ACHN (cell line): Measurements from ENCODE around the gene ATP11A.

Source experiments
- DNase-seq: peaks from one replicate; pipeline ENCODE4 v3.0.0-alpha.2; 2015
- in situ Hi-C: cut with HindIII; loops from 2 replicates; pipeline ENCODE4 v1.10.0; 2017; ENCODE audit warnings: low sequenced_read_pairs, low pct_ligation_motif_present, low pct_unique_long_range_greater_than_20kb

ATP11A gene

DNA sequence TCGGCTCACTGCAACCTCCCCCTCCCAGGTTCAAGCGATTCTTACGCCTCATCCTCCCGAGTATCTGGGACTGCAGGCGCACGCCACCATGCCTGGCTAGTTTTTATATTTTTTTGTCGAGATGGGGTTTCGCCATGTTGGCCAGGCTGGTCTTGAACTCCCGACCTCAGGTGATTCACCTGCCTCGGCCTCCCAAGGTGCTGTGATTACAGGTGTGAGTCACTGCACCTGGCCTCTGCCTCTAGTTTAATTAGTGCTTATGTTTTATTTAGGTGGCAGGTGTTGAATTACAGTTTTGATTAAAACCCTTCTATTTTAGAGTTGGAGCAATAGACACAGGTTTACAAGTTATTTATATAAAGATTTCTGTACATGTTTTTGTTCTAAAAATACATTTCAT lies 42.8 kb downstream of the ATP11A start:
- no peak for DNase-seq
- in situ Hi-C loops = no loop called here

GRCh38 chr13:112733112-112733511 lies 43.3 kb downstream of the ATP11A start:
- in situ Hi-C loops = no loop called here
- DNase-seq = no peak

GRCh38 chr13:112733661-112734379 lies 44.0 kb downstream of the ATP11A start:
- DNase-seq = no peak

GRCh38 chr13:112734696-112735547 lies 45.1 kb downstream of the ATP11A start:
- in situ Hi-C loops = no loop called here
- DNase-seq = no peak

More at GRCh38 chr13:112733661-112734379, 44.0 kb downstream of the ATP11A start:
- in situ Hi-C loops = no loop called here

- in situ Hi-C loops = no loop called here
- no peak for DNase-seq
Observed at GRCh38 chr13:112735791-112736190, 46.0 kb downstream of the ATP11A start.

DNA sequence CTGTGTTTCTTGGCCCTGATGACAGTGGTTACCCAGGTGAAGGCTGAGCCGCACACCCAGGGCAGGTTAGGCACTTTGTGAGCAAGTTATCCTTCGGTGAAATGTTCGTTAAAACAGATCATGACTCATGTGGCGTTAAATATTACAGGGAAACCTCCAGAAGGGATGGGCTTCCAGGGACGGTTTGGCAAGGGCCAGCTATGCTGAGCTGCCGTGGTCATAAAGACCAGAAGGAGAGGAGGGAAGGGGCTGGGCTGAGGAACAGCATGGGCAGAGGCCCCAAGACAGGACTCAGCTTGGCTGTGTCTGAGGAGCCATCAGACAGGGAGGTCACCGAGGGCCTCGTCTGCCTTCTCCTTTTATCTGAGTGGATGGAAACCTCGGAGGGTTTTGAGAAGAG lies 47.5 kb downstream of the ATP11A start:
- DNase-seq = no peak
- in situ Hi-C loops = no loop called here

DNA sequence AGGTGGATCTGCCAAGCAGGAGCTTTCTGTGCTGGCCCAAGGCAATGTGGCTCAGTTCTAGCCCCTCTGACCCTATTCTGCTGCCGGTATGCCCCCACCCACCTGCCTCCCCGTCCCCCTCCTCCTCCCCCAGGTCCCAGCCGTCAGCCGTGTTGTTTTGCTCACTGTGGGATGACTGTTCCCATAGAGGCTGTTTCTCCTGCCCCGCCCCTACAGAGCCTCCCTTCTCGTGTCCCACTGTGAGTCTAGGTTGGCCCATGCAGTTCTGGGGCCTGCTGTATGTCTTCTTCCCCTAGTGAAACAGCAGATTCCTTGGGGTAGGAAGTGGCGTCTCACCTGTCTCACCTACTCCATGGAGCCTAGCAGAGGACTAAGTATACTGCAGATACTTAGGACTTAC lies 48.8 kb downstream of the ATP11A start:
- DNase-seq = no peak
- in situ Hi-C loops = no loop called here

DNA sequence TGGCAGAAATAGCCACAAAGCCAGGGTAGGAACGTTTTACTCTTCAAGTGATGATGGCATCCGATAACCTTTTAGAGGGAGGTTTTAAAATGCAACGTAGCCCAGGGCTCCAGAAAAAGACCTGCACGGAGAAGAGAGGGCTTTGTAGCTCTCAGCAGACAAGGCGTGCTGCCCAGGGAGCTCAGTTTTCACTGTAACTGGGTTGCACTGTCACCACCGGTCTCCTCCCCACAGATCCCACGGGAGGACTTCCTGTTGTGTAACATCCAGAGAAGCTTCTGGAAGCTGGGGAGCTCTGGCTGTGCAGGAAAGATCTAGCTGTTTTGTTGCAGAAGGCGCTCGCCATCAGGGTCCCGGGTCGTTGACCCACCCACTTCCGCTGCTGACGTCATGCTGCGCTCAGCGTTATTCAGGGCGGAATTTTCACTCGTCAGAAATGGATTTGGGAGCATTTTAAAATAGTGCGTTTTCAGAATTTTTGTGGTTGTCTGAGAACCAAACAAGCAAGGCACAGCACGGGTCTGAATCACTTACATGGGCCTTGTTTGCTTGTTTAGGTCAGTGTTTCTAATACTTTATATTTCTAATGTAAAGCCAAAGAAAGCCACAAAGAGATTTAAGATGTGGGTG lies 50.8 kb downstream of the ATP11A start:
- DNase-seq = no peak
- in situ Hi-C loops = no loop called here

DNA sequence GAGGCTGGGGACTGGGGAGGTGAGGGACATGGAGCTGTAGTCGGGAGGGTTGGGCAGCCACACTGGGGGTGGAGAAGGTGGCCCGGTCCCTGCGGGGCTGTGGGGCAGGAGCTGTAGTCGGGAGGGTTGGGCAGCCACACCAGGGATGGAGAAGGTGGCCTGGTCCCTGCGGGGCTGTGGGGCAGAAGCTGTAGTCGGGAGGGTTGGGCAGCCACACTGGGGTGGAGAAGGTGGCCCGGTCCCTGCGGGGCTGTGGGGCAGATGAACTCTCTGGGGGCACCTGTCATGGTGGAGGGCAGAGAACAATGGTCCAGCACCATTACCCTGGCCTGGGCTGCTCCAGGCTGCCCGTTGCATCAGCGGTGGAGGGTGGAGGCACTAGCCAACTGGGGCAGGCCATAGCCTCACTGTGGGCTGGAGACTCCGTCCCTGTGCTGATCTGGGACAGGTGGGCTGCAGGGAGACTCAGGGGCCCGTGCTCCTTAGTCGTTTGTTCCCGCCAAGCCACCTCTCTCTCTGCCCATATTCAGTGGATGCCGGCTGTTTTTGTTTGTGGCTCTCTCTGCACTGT lies 51.4 kb downstream of the ATP11A start:
- in situ Hi-C loops = no loop called here

DNA sequence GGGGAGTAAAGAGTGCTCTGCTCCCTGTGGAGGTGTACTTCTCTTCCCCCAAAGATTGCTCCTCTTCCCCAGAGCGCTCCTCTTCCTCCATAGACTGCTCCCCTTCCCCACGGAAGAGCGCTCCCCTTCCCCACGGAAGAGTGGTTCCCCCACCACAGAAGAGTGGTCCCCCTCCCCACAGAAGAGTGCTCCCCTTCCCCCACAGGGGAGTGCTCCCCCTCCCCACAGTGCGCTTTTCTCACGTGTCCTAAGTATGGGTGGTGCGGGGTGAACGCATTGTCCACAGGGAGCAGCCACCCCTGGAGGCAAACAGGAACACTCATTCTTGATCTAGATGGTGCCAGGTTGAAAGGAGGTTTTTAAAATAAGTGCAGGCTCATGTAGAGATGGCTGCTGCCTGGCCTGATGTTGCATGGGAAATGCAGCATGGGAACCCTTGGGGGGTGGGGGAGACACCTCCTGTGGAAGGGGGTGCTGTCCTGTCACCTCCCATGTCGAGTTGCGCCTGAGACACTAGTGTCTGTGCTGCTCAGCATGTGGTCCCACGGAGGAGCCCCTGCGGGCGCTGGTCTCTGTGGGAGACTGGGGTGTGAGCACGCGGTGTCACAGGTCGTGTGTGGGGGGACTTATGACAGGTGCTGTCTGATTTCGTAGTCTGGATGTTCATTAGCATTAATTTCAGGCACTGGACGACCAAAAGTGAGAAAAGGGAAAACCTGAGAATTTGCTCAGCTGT lies 52.2 kb downstream of the ATP11A start:
- in situ Hi-C loops = no loop called here
- no peak for DNase-seq

More for the DNA sequence above, 51.4 kb downstream of the ATP11A start:
- no peak for DNase-seq

GRCh38 chr13:112742583-112742982 lies 52.7 kb downstream of the ATP11A start:
- no peak for DNase-seq
- in situ Hi-C loops = no loop called here

DNA sequence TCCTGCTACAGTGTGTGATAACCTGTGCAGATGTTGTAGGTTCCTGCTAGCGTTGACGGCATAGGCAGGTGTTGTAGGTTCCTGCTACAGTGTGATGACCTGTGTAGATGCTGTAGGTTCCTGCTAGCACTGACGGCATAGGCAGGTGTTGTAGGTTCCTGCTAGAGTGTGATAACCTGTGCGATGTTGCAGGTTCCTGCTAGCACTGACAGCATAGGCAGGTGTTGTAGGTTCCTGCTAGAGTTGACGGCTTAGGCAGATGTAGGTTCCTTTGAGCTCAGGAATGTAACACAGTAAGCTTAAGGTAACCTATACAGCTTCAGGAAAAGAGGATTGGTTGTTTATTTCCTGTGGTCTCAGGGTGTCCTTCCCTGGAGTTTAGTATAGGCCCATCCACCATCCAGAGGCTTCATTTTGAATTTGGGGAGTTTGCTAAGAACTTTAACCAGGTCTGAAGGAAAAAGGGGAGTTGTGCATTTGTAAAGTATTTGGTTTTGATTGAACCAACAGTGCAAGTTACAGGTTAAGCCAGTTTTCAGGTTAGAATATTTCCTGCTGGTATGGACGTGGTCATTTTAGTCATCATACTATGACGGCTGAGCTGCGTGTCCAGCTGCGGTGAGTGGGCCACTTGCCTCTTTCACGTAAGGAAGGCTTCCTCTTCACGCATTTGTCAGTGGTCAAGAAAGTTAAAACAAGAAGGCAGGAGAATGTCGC lies 53.8 kb downstream of the ATP11A start:
- DNase-seq = no peak
- in situ Hi-C loops = no loop called here

DNA sequence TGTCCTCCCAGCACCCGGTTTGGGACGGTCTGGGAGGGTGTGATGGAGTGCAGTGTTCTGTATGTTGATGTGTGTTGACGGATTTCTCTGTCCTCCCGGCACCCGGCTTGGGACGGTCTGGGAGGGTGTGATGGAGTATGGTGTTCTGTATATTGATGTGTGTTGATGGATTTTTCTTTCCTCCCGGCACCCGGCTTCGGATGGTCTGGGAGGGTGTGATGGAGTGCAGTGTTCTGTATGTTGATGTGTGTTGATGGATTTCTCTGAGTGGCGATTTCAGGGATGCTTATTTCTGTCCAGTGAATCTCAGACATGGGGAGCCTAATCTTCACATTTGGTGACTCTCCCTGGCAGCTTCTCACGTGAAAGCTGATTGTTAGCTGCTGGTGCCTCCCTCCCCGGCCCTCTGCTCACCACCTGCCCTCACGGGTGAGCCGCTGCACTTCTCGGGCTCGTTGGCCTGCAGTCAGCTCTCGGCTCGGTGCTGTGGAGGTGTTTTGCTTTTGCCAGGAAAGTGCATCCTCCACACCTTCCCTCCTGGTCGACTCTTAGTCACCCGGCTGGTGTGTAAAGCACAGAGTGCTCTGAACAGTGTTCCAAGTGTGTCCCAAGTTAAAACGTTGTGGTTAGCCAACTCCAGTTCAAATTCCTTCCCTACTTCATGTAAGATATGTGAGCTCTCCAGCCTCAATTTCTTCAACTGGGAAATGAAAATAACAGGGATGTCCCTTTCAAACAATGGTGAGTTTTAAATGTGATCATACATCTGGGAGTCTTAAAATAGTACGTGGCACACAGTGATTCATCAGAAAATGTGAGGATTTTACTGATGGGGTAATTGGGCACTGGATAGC lies 54.6 kb downstream of the ATP11A start:
- no peak for DNase-seq
- in situ Hi-C loops = no loop called here

GRCh38 chr13:112746044-112746443 lies 56.2 kb downstream of the ATP11A start:
- no peak for DNase-seq
- in situ Hi-C loops = no loop called here

DNA sequence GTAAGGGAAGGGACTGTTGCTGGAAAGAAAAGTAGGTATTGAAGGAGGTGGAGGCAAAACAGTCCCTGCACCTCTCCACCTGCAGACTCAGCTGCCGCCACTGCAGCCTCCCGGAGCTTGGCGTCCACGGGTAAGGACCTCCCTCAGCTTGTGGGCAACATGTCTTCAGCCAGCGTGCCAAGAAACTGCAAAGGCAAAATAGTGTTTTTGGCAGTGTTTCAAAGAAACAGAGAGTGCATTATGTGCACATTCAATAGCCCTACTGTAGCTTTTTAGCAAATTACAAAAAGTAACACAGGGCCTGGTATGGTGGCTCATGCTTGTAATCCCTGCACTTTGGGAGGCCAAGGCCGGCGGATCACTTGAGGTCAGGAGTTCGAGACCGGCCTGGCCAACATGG lies 57.4 kb downstream of the ATP11A start:
- DNase-seq = no peak
- in situ Hi-C loops = no loop called here

- in situ Hi-C loops = no loop called here
- no peak for DNase-seq
Observed at GRCh38 chr13:112748947-112749735, 59.3 kb downstream of the ATP11A start.
